ENCODE measurements around the gene VOPP1. TPM values are rescaled to one million over a fixed set of nuclear protein-coding genes. Genes with fewer than 3 reads are reported as not detected.

VOPP1 gene
- total and polyA plus RNA-seq, 10 of the 15 experiments (the other 5 are each of a cell fraction or from before 2014, with no cell fraction given), result 32.8 to 206 (median 129) TPM

DNA sequence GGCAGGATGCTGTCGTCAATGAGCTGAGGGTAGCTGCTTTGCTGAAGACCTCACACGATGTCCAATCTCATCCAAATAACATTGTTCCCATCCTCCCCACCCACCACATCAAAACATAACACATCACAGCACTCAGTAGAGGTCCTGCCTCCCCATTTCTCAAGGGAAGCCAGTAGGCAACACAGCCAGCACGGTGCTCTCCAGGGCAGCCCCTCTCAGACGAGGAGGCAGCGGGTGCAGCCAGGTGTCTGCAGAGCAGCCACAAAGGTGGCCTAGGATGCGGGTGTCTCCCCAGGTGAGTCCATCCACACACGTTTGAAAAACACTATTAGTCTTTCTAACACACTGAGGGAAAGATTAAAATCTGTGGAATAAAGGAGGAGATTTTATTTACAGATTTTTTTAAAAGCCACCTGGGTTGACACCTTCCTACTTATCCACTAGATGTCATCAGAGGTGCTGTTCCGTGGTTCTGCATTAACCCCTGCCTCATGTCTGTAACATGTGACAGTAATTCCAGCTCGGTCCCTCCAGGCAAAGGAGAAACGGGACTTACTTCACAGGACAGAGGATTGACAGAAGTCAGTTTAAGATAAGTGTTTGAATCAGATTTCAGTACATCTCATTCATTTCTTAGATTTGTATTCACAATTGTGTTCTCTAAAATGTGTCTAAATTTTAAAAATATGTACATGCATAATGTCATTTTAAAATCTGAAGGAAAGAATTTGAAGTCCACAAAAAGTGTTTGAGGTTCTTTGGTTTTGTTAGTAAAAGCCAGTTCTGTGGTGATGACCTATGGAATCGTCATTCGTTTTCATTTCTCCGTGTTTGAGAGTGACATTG is 139.1 kb downstream of the VOPP1 start (continued):
- TF ChIP-seq, protein P1, sequence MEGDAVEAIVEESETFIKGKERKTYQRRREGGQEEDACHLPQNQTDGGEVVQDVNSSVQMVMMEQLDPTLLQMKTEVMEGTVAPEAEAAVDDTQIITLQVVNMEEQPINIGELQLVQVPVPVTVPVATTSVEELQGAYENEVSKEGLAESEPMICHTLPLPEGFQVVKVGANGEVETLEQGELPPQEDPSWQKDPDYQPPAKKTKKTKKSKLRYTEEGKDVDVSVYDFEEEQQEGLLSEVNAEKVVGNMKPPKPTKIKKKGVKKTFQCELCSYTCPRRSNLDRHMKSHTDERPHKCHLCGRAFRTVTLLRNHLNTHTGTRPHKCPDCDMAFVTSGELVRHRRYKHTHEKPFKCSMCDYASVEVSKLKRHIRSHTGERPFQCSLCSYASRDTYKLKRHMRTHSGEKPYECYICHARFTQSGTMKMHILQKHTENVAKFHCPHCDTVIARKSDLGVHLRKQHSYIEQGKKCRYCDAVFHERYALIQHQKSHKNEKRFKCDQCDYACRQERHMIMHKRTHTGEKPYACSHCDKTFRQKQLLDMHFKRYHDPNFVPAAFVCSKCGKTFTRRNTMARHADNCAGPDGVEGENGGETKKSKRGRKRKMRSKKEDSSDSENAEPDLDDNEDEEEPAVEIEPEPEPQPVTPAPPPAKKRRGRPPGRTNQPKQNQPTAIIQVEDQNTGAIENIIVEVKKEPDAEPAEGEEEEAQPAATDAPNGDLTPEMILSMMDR (IDR thresholded peaks at IDR 0.05 in 2 of 3, conservative IDR thresholded peaks at IDR 0.05 in 1 of 3; ENCODE audit: control insufficient read depth in 2 of 3, extremely low read depth in 1 of 3, insufficient read depth in 1 of 3, low read depth in 3 of 3, low read length in 3 of 3), result peak; percentile 58 to 74 (median 61); a peak in 5 of 6 replicates
- no peak for TF ChIP-seq CHD1 (IDR thresholded peaks at IDR 0.05; ENCODE audit: low read depth, low read length)
- no peak for TF ChIP-seq FOXK2 (IDR thresholded peaks at IDR 0.05)
- no peak for TF ChIP-seq HDGF (IDR thresholded peaks at IDR 0.05)
- no peak for TF ChIP-seq ZNF207 (IDR thresholded peaks at IDR 0.05; ENCODE audit: borderline replicate concordance)
- TF ChIP-seq CEBPB (IDR thresholded peaks at IDR 0.05; ENCODE audit: borderline replicate concordance in 1 of 2, low read depth in 2 of 2, low read length in 2 of 2), result no peak
- no peak for TF ChIP-seq ZNF24 (IDR thresholded peaks at IDR 0.05)
- TF ChIP-seq NFYA (IDR thresholded peaks at IDR 0.05; ENCODE audit: borderline replicate concordance, low read depth, low read length), result no peak
- TF ChIP-seq BACH1 (IDR thresholded peaks at IDR 0.05; ENCODE audit: borderline replicate concordance), result no peak
- TF ChIP-seq STAT3 (IDR thresholded peaks at IDR 0.05; ENCODE audit: low read depth, low read length), result no peak
- TF ChIP-seq NFIC (IDR thresholded peaks at IDR 0.05; ENCODE audit: low read depth, low read length), result no peak
- TF ChIP-seq PAX5 (IDR thresholded peaks at IDR 0.05; ENCODE audit: borderline replicate concordance, low read depth, low read length), result no peak
- TF ChIP-seq, protein P2, sequence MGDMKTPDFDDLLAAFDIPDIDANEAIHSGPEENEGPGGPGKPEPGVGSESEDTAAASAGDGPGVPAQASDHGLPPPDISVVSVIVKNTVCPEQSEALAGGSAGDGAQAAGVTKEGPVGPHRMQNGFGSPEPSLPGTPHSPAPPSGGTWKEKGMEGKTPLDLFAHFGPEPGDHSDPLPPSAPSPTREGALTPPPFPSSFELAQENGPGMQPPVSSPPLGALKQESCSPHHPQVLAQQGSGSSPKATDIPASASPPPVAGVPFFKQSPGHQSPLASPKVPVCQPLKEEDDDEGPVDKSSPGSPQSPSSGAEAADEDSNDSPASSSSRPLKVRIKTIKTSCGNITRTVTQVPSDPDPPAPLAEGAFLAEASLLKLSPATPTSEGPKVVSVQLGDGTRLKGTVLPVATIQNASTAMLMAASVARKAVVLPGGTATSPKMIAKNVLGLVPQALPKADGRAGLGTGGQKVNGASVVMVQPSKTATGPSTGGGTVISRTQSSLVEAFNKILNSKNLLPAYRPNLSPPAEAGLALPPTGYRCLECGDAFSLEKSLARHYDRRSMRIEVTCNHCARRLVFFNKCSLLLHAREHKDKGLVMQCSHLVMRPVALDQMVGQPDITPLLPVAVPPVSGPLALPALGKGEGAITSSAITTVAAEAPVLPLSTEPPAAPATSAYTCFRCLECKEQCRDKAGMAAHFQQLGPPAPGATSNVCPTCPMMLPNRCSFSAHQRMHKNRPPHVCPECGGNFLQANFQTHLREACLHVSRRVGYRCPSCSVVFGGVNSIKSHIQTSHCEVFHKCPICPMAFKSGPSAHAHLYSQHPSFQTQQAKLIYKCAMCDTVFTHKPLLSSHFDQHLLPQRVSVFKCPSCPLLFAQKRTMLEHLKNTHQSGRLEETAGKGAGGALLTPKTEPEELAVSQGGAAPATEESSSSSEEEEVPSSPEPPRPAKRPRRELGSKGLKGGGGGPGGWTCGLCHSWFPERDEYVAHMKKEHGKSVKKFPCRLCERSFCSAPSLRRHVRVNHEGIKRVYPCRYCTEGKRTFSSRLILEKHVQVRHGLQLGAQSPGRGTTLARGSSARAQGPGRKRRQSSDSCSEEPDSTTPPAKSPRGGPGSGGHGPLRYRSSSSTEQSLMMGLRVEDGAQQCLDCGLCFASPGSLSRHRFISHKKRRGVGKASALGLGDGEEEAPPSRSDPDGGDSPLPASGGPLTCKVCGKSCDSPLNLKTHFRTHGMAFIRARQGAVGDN (IDR thresholded peaks at IDR 0.05), result no peak
